ENCODE measurements around the gene PLCH1.

GRCh38 chr3:155556531-155556930 is 188.3 kb downstream of the PLCH1 start:
- TF ChIP-seq CTCF (IDR thresholded peaks at IDR 0.05) (no peak), POLR2A (IDR thresholded peaks at IDR 0.05) (no peak)

Measured in right lobe of liver (tissue), 4 donors.